Smooth muscle cell (in vitro differentiated cells): ENCODE results near the gene CLDN4. TPM values are rescaled to one million over a fixed set of nuclear protein-coding genes. Genes with fewer than 3 reads are reported as not detected.

Experiments used
- DNase-seq: peaks from one replicate; lab custom pipeline; 2025; ENCODE audit not compliant: unreplicated experiment; lab: John Stamatoyannopoulos, UW
- H2AFZ ChIP-seq: fragments of 200-600 bp; sonication (generic); 2 replicates; pipeline ENCODE4 v1.6.0; 2016; ENCODE audit warnings: antibody characterized with exemption, low read depth, mild to moderate bottlenecking
- H3F3A ChIP-seq: fragments of 200-600 bp; sonication (generic); 2 replicates; pipeline ENCODE4 v1.6.0; 2017; ENCODE audit warnings: antibody characterized with exemption, low read depth
- H3K27ac ChIP-seq: fragments of 200-600 bp; sonication (generic); 2 replicates; pipeline ENCODE4 v1.5.1; 2016; ENCODE audit warnings: low read depth, mild to moderate bottlenecking
- H3K27me3 ChIP-seq: fragments of 200-600 bp; sonication (generic); 2 replicates; pipeline ENCODE4 v1.6.1; 2016; ENCODE audit warnings: low read depth, mild to moderate bottlenecking
- H3K36me3 ChIP-seq: fragments of 200-600 bp; sonication (generic); 2 replicates; pipeline ENCODE4 v1.5.1; 2016; ENCODE audit warnings: low read depth
- H3K4me1 ChIP-seq: fragments of 200-600 bp; sonication (generic); 2 replicates; pipeline ENCODE4 v1.5.1; 2016; ENCODE audit warnings: low read depth
- H3K4me2 ChIP-seq: fragments of 200-600 bp; sonication (generic); 2 replicates; pipeline ENCODE4 v1.6.0; 2016; ENCODE audit warnings: mild to moderate bottlenecking
- H3K4me3 ChIP-seq: fragments of 200-600 bp; sonication (generic); 2 replicates; pipeline ENCODE4 v1.5.1; 2016; ENCODE audit warnings: mild to moderate bottlenecking
- H3K79me2 ChIP-seq: fragments of 200-600 bp; sonication (generic); 2 replicates; pipeline ENCODE4 v1.6.0; 2016; ENCODE audit warnings: low read depth, mild to moderate bottlenecking
- H3K9ac ChIP-seq: fragments of 200-600 bp; sonication (generic); 2 replicates; pipeline ENCODE4 v1.6.0; 2016; ENCODE audit warnings: low read depth
- H3K9me3 ChIP-seq: fragments of 200-600 bp; sonication (generic); replicated peaks from 2 replicates; pipeline ENCODE4 v1.5.1; 2016; ENCODE audit warnings: low read depth
- H4K20me1 ChIP-seq: fragments of 200-600 bp; sonication (generic); 2 replicates; pipeline ENCODE4 v1.6.0; 2016; ENCODE audit warnings: low read depth
- WGBS: methylation state at CpG from one replicate; pipeline ENCODE4 v1.1.7; 2016; ENCODE audit warnings: low lambda C conversion rate; 5-methylcytosine and 5-hydroxymethylcytosine counted together
- polyA plus RNA-seq: library from polyadenylated mRNA; unstranded; fragments of >200 nt; fragmentation: Nextera tagmentation; extraction: Ambion mirVana; gene quantifications from 2 replicates; pipeline ENCODE4 v1.2.1, GENCODE V29; 2016
- total RNA-seq: library from RNA; depleted of rRNA; stranded (reverse); fragments of >200 nt; gene quantifications from 2 replicates; pipeline ENCODE4 v1.2.3, GENCODE V29; 2014
- TF ChIP-seq, protein P1 (sequence below): fragments of 200-600 bp; sonication (generic); IDR thresholded peaks from 2 replicates; pipeline ENCODE4 v1.5.1; 2017; ENCODE audit warnings: borderline replicate concordance, mild to moderate bottlenecking, antibody characterized with exemption; ENCODE audit not compliant: insufficient read depth, poor library complexity, severe bottlenecking

CLDN4 gene
- total and polyA plus RNA-seq, 2 experiments from 2014 or later = 63.5 to 109 TPM

GRCh38 chr7:73822319-73823173 lies 8.2 kb upstream of the CLDN4 start:
- no peak overlapping the region for H2AFZ ChIP-seq
- H3K36me3 ChIP-seq = no peaks in the 10 kb centered on the region
- peak overlapping the region; percentile 96 for H3K27ac ChIP-seq
- H3F3A ChIP-seq = peaks cover 9% of the 10 kb centered on the region
- DNase-seq = peak; percentile 42
- H3K4me3 ChIP-seq = no peak overlapping the region
- peak overlapping the region; percentile 84 for H3K9ac ChIP-seq
- no peaks in the 10 kb centered on the region for H3K79me2 ChIP-seq
- TF ChIP-seq, protein P1, sequence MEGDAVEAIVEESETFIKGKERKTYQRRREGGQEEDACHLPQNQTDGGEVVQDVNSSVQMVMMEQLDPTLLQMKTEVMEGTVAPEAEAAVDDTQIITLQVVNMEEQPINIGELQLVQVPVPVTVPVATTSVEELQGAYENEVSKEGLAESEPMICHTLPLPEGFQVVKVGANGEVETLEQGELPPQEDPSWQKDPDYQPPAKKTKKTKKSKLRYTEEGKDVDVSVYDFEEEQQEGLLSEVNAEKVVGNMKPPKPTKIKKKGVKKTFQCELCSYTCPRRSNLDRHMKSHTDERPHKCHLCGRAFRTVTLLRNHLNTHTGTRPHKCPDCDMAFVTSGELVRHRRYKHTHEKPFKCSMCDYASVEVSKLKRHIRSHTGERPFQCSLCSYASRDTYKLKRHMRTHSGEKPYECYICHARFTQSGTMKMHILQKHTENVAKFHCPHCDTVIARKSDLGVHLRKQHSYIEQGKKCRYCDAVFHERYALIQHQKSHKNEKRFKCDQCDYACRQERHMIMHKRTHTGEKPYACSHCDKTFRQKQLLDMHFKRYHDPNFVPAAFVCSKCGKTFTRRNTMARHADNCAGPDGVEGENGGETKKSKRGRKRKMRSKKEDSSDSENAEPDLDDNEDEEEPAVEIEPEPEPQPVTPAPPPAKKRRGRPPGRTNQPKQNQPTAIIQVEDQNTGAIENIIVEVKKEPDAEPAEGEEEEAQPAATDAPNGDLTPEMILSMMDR = no peak
- no peaks in the 10 kb centered on the region for H3K27me3 ChIP-seq
- H3K4me2 ChIP-seq = peak overlapping the region; percentile 55
- H3K9me3 ChIP-seq = no peaks in the 10 kb centered on the region
- H4K20me1 ChIP-seq = no peaks in the 10 kb centered on the region
- H3K4me1 ChIP-seq = no peaks in the 10 kb centered on the region
- 13% methylated on average over 14 of the region's 15 CpGs for WGBS

DNA sequence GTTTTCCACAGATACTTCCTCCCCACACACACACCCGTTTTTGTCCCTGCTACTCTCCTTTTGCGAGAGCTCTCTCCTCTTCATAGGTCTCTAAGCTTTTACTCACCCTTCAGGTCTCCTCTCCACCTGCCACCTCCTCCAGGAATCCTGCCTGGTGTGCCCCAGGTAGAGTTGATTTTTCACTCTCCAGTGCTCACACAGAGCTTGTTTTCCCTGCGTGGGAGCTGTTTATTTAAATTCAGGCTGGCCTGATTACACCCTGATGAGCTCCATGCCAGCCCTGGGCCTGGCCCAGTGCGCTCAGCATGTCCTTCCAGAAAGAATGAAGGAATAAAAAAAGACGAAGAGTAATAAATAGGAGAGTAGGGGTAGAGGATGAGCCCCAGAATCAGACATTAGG lies 7.5 kb upstream of the CLDN4 start:
- Histone ChIP-seq H2AFZ (no peak overlapping the region), H4K20me1 (no peaks in the 10 kb centered on the region), H3K4me3 (no peak overlapping the region)

DNA sequence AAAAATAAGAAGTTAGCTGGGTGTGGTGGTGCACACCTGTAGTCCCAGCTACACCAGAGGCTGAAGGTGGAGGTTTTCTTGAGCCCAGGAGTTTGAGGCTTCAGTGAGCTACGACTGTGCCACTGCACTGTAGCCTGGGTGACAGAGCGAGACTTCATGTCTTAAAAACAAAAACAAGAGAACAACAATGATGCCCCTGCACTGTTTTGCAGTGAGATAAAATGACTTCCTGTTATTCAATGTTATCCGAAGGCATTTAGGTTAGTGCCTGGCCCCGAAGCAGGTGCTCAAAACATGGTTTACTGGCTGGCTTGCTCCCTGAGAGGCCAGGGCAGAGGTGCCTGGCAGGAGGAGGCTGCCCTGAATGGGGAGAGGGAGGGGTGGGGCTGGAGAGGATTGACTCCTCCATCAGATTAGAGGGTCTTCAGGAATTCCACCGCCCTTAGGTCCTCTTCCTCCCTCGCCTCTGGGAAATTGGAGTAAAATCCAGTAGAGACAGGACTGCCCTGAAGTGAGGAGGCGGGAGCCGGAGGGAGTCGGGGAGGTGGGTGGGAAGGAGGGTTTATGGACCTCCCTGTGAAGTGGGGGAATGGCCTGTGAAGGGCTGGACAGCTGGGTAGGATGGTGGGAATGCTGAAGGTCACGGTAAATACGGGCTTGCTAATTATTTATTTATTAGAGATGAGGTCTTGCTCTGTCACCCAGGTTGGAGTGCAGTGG lies 6.8 kb upstream of the CLDN4 start:
- H3K27ac ChIP-seq = no peak overlapping the region
- H4K20me1 ChIP-seq = no peaks in the 10 kb centered on the region
- H3K27me3 ChIP-seq = no peaks in the 10 kb centered on the region
- WGBS = 86% methylated on average over 11 of the region's 11 CpGs
- H3K4me3 ChIP-seq = no peak overlapping the region
- H3K4me1 ChIP-seq = no peaks in the 10 kb centered on the region
- H2AFZ ChIP-seq = no peak overlapping the region
- peaks cover 9% of the 10 kb centered on the region for H3F3A ChIP-seq
- H3K36me3 ChIP-seq = no peaks in the 10 kb centered on the region
- no peaks in the 10 kb centered on the region for H3K79me2 ChIP-seq
- H3K9ac ChIP-seq = no peak overlapping the region
- no peaks in the 10 kb centered on the region for H3K9me3 ChIP-seq
- TF ChIP-seq, protein P1 = no peak
- no peak overlapping the region for H3K4me2 ChIP-seq
- no peak for DNase-seq

More for the DNA sequence above, 7.5 kb upstream of the CLDN4 start:
- H3F3A ChIP-seq = peaks cover 9% of the 10 kb centered on the region
- TF ChIP-seq, protein P1 = no peak
- H3K9me3 ChIP-seq = no peaks in the 10 kb centered on the region
- no peaks in the 10 kb centered on the region for H3K36me3 ChIP-seq
- peak overlapping the region; percentile 96 for H3K27ac ChIP-seq
- no peak for DNase-seq
- peak overlapping the region; percentile 84 for H3K9ac ChIP-seq
- no peaks in the 10 kb centered on the region for H3K79me2 ChIP-seq
- H3K27me3 ChIP-seq = no peaks in the 10 kb centered on the region
- no peaks in the 10 kb centered on the region for H3K4me1 ChIP-seq
- WGBS = 72% methylated on average over 5 of the region's 5 CpGs
- peak overlapping the region; percentile 55 for H3K4me2 ChIP-seq
